ENCODE results near the gene NRG2. TPM values are rescaled to one million over a fixed set of nuclear protein-coding genes. Genes with fewer than 3 reads are reported as not detected.

NRG2 gene
- total and polyA plus RNA-seq, 2 of the 4 experiments (the other 2 are of a cell fraction): 0.18 TPM; not detected in 1

DNA sequence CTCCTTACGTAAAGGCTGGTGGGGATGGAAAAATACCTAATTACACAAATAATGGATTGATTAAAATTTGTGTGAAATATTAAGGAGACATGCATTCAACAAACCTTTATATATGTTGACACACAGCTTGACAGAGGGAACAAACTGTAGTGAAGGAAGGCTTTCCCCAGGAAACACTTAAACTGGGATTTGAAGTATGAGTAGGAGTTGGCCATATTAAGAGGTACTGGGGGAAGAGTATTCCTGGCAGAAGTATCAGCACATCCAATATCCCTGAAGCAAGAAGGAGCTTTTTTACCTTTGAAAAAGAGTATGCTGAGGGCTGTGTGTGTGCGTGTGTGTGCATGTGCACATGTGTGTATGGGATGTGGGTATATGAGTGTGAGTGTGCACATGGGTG is 136.4 kb downstream of the NRG2 start:
- in situ Hi-C loops (cut with MboI; ENCODE audit: low sequenced_read_pairs): no loop called here
- dilution Hi-C loops (cut with HindIII; ENCODE audit: low sequenced_read_pairs, unreplicated experiment): no loop called here
- peaks cover 74% of the 10 kb centered on the region for H3K27me3 ChIP-seq (ENCODE audit: control insufficient read depth, insufficient read depth, low read length)

More for the DNA sequence above, 136.4 kb downstream of the NRG2 start:
- H2AFZ ChIP-seq (replicated peaks; ENCODE audit: low read length, poor library complexity): no peak overlapping the region
- H3K4me3 ChIP-seq (ENCODE audit: insufficient read depth, low read depth, low read length): no peak overlapping the region
- no peak overlapping the region for H3K56ac ChIP-seq (ENCODE audit: extremely low read depth, insufficient read depth, low read length)
- no peak for DNase-seq
- no peak overlapping the region for H3K23ac ChIP-seq (ENCODE audit: low read depth, low read length)
- intact Hi-C loops (cut with micrococcal nuclease): no loop called here
- H3K4me1 ChIP-seq (ENCODE audit: control insufficient read depth, insufficient read depth, low read length): no peaks in the 10 kb centered on the region; the same call in 1 of the 2 replicates
- H3K9me3 ChIP-seq (ENCODE audit: control insufficient read depth, insufficient read depth, low read length): no peaks in the 10 kb centered on the region
- H3K9ac ChIP-seq (ENCODE audit: low read depth, low read length): no peak overlapping the region
- WGBS, 2 experiments (ENCODE audit: extremely low coverage in 2 of 2, insufficient read length in 1 of 2): 81% methylated on average over 1 of the region's 2 CpGs; no CpG with 5 or more reads in 1 of the 2 experiments
- no peak overlapping the region for H4K8ac ChIP-seq (ENCODE audit: low read depth in 2 of 2, low read length in 2 of 2)
- no peaks in the 10 kb centered on the region for H4K20me1 ChIP-seq (ENCODE audit: insufficient read depth, low read length)
- ATAC-seq (ENCODE audit: low read depth): no peak
- TF ChIP-seq RAD21 (IDR thresholded peaks at IDR 0.05; ENCODE audit: low read length): no peak
- no peak for TF ChIP-seq NFE2L2 (IDR thresholded peaks at IDR 0.05; ENCODE audit: low read depth, low read length)
- no peak for TF ChIP-seq RCOR1 (IDR thresholded peaks at IDR 0.05; ENCODE audit: insufficient replicate concordance, low read length)
- H2BK20ac ChIP-seq (ENCODE audit: low read depth, low read length): no peak overlapping the region
- H3K79me1 ChIP-seq (ENCODE audit: low read depth in 1 of 2, low read length in 2 of 2): no peaks in the 10 kb centered on the region
- no peak overlapping the region for H2BK120ac ChIP-seq (ENCODE audit: low read depth, low read length)
- no peak overlapping the region for H3K27ac ChIP-seq (ENCODE audit: insufficient read depth, low read length)
- H3K18ac ChIP-seq (ENCODE audit: low read depth, low read length): no peak overlapping the region
- no peak overlapping the region for H2BK15ac ChIP-seq (ENCODE audit: low read depth, low read length)
- no peak overlapping the region for H3K4me2 ChIP-seq (ENCODE audit: low read depth, low read length)
- H3K14ac ChIP-seq (replicated peaks; ENCODE audit: low read depth, low read length): no peak overlapping the region
- no peaks in the 10 kb centered on the region for H3K9me1 ChIP-seq (ENCODE audit: insufficient read depth, low read length)
- POLR2A ChIA-PET (ENCODE audit: unreplicated experiment): no interaction called here
- H2AK5ac ChIP-seq (ENCODE audit: low read depth, low read length): no peak overlapping the region
- CTCF ChIA-PET: no interaction called here
- H3K36me3 ChIP-seq (ENCODE audit: control insufficient read depth, insufficient read depth, low read length): no peaks in the 10 kb centered on the region
- H4K5ac ChIP-seq (ENCODE audit: low read depth, low read length): no peak overlapping the region
- no TSS peak for BruUV-seq (replicated peaks)
- no peak overlapping the region for H2AK9ac ChIP-seq (replicated peaks; ENCODE audit: low read depth, low read length, poor library complexity)
- H3K4ac ChIP-seq (ENCODE audit: low read depth, low read length): no peak overlapping the region
- H4K91ac ChIP-seq (ENCODE audit: insufficient read depth, low read depth, low read length): no peak overlapping the region
- no peak overlapping the region for H2BK5ac ChIP-seq (ENCODE audit: low read depth, low read length, poor library complexity, severe bottlenecking)

Measured in IMR-90 (cell line).